ENCODE data around the gene MMEL1. TPM values are rescaled to one million over a fixed set of nuclear protein-coding genes. Genes with fewer than 3 reads are reported as not detected.

The MMEL1 gene
- polyA plus RNA-seq, 1 of the 3 experiments (the other 2 are of a cell fraction) = 0.16 TPM

DNA sequence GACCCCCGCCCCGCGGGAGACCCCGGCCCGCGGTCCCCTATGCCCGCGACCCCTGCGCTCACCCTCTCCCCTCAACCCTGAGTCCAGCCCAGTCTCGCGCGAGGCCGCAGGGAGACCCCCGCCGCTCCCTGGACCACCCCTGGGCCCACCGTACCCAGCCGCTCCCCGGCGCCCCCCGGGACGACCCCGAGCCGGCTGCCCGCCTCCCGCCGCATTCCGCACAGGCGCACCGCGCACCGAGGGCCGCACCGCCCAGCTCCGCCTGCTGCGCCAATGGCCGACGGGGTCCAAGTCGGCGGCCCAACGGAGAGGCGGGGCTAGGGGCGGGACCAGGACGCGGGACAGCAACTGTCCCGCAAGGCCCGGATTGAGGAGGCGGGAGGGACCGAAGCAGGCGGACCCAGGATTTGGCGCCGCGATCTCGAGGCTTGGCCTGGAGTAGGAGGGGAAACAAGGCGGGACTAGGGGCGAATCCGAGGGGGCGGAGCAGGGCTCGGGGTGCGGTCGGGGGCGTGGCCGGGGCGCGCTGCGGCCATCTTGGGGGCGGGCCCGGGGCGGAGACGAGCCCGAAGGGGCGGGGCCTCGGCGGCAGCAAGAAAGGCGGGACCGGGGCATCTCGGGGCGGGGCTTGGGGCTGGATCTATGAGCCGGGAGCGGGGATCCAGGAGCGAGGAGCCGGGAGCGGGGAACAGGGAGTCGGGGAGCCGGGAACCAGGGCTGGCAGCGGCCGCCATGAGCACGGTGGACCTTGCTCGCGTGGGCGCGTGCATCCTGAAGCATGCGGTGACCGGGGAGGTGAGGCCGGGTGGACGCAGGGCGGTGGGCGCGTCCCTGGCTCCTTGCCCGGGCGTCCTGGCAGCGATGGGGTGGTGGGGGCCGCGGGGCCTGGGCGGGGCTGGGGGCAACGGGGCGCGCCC lies 46.4 kb downstream of the MMEL1 start, which contains the start of gene PRXL2B (continued):
- TF ChIP-seq, protein P1, sequence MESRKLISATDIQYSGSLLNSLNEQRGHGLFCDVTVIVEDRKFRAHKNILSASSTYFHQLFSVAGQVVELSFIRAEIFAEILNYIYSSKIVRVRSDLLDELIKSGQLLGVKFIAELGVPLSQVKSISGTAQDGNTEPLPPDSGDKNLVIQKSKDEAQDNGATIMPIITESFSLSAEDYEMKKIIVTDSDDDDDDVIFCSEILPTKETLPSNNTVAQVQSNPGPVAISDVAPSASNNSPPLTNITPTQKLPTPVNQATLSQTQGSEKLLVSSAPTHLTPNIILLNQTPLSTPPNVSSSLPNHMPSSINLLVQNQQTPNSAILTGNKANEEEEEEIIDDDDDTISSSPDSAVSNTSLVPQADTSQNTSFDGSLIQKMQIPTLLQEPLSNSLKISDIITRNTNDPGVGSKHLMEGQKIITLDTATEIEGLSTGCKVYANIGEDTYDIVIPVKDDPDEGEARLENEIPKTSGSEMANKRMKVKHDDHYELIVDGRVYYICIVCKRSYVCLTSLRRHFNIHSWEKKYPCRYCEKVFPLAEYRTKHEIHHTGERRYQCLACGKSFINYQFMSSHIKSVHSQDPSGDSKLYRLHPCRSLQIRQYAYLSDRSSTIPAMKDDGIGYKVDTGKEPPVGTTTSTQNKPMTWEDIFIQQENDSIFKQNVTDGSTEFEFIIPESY (IDR thresholded peaks at IDR 0.05; ENCODE audit: borderline replicate concordance, low read depth) = no peak
- TF ChIP-seq ELF1 (IDR thresholded peaks at IDR 0.05) = no peak
- no peak for TF ChIP-seq MEF2A (IDR thresholded peaks at IDR 0.05; ENCODE audit: borderline replicate concordance, low read depth)
- TF ChIP-seq, protein P2, sequence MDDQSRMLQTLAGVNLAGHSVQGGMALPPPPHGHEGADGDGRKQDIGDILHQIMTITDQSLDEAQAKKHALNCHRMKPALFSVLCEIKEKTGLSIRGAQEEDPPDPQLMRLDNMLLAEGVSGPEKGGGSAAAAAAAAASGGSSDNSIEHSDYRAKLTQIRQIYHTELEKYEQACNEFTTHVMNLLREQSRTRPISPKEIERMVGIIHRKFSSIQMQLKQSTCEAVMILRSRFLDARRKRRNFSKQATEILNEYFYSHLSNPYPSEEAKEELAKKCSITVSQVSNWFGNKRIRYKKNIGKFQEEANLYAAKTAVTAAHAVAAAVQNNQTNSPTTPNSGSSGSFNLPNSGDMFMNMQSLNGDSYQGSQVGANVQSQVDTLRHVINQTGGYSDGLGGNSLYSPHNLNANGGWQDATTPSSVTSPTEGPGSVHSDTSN (IDR thresholded peaks at IDR 0.05) = no peak
- peak; percentile 33; the same call in 1 of the 2 replicates for TF ChIP-seq TAF1 (IDR thresholded peaks at IDR 0.05; ENCODE audit: borderline replicate concordance, low read depth, low read length)
- TF ChIP-seq RCOR1 (IDR thresholded peaks at IDR 0.05; ENCODE audit: low read length) = no peak
- TF ChIP-seq EP300 (IDR thresholded peaks at IDR 0.05; ENCODE audit: borderline replicate concordance in 1 of 2, low read depth in 1 of 2, low read length in 1 of 2) = no peak
- TF ChIP-seq, protein P3, sequence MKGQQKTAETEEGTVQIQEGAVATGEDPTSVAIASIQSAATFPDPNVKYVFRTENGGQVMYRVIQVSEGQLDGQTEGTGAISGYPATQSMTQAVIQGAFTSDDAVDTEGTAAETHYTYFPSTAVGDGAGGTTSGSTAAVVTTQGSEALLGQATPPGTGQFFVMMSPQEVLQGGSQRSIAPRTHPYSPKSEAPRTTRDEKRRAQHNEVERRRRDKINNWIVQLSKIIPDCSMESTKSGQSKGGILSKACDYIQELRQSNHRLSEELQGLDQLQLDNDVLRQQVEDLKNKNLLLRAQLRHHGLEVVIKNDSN (IDR thresholded peaks at IDR 0.05; ENCODE audit: borderline replicate concordance, low read depth) = no peak
- TF ChIP-seq NRF1 (IDR thresholded peaks at IDR 0.05; ENCODE audit: low read depth, low read length) = peak; percentile 66
- TF ChIP-seq FOXJ3 (CRISPR knock-in tag; IDR thresholded peaks at IDR 0.05) = peak; percentile 35; the same call in 1 of the 2 replicates
- no peak for TF ChIP-seq TEAD4 (IDR thresholded peaks at IDR 0.05; ENCODE audit: borderline replicate concordance, insufficient read depth)
- TF ChIP-seq, protein P4, sequence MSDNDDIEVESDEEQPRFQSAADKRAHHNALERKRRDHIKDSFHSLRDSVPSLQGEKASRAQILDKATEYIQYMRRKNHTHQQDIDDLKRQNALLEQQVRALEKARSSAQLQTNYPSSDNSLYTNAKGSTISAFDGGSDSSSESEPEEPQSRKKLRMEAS (IDR thresholded peaks at IDR 0.05; ENCODE audit: low read depth) = peak; percentile 56

DNA sequence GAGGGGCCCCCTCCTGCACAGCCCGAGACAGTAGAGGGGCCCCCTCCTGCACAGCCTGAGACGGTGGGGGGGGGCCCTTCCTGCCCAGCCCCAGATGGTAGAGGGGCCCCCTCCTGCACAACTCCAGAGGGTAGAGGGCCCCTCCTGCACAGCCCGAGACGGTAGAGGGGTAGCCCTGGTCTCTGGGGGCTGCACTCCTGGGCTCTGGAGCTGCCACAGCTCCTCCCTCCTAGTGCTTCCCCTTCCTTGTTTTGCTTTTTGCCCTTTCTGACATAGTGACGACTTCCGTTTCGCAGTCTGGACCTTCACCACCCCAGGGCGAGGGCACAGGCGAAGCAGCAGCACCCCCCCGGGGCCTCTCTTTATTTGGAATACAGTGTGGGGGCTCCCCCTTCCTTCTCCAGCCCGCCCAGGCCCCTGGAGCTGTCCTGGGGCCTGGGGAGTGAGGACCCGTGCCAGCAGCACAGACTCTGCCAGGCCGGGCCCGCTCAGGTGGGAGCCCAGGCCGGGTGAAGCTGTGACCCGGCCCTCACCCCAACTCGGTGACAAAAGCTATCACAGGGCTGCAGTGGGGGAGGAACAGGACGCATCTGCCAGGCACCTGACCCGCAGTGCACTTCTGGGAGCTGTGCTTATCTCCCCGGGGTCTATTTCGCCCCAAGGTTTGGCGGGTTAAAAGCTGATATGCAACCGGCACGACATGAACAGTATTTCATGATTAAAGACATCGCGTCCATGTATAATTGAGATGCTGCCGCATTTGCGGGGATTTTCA lies 47.3 kb downstream of the MMEL1 start:
- Histone ChIP-seq H3K27me3 (ENCODE audit: insufficient read depth) (no peaks in the 10 kb centered on the region), H3K36me3 (replicated peaks in 1 of 2; ENCODE audit: control insufficient read depth in 1 of 2, insufficient read depth in 2 of 2, low read length in 1 of 2) (peaks cover 0 to 5% of the 10 kb centered on the region in 2 experiments), H3K9me2 (no peaks in the 10 kb centered on the region), H3K4me1 (ENCODE audit: control insufficient read depth in 1 of 2, insufficient read depth in 2 of 2, low read depth in 1 of 2, low read length in 1 of 2) (peaks cover 0 to 29% of the 10 kb centered on the region in 2 experiments; a peak in 1 of 4 replicates), H3K4me3 (ENCODE audit: low read depth in 2 of 2, low read length in 1 of 2) (peak overlapping the region; percentile 70 to 86), H3K79me2 (ENCODE audit: insufficient read depth) (peaks cover 6% of the 10 kb centered on the region; the same call in 1 of the 2 replicates), H3F3A (replicated peaks; ENCODE audit: insufficient read depth) (peaks cover 6% of the 10 kb centered on the region), H2AFZ (ENCODE audit: low read depth) (peak overlapping the region; percentile 63), H4K20me1 (ENCODE audit: insufficient read depth) (no peaks in the 10 kb centered on the region), H3K9ac (peak overlapping the region; percentile 77), H3K27ac (ENCODE audit: low read depth in 2 of 2, low read length in 1 of 2) (peak overlapping the region; percentile 45 to 88; a peak in 3 of 4 replicates), H3K4me2 (peak overlapping the region; percentile 93), H3K9me3 (no peaks in the 10 kb centered on the region)
- 5% methylated on average over 19 of the region's 28 CpGs for whole genome bisulfite sequencing (ENCODE audit: low lambda C conversion rate)
- DNase-seq = peak; percentile 82
- POLR2A ChIA-PET = interaction anchor here (0.6 to 1.3 kb wide), 6 partner anchors 24 to 194 kb away, joined by 3 to 5 read pairs (median 4); partner anchors contain the start of gene RER1
- CTCF ChIA-PET = interaction anchor here (1.2 to 3.0 kb wide), 4 partner anchors 37 to 125 kb away, joined by 3 to 13 read pairs (median 6); no protein-coding TSS in a partner anchor
- peak; percentile 17; the same call in 1 of the 2 replicates for TF ChIP-seq ELF1 (IDR thresholded peaks at IDR 0.05)
- TF ChIP-seq CHD2 (IDR thresholded peaks at IDR 0.05; ENCODE audit: low read length, partially characterized antibody) = no peak
- TF ChIP-seq REST (IDR thresholded peaks at IDR 0.05; ENCODE audit: low read depth, low read length) = no peak
- no peak for TF ChIP-seq YY1 (IDR thresholded peaks at IDR 0.05; ENCODE audit: low read depth)
- no peak for TF ChIP-seq RXRA (IDR thresholded peaks at IDR 0.05; ENCODE audit: borderline replicate concordance, low read depth)
- no peak for TF ChIP-seq NRF1 (IDR thresholded peaks at IDR 0.05; ENCODE audit: low read depth, low read length)
- TF ChIP-seq JUND (IDR thresholded peaks at IDR 0.05) = no peak
- TF ChIP-seq GABPA (IDR thresholded peaks at IDR 0.05; ENCODE audit: low read depth) = peak; percentile 52
- no peak for TF ChIP-seq TCF12 (IDR thresholded peaks at IDR 0.05)
- 0 out of 2 replicates have a peak, but pooled peaks have one; percentile 13 for TF ChIP-seq MXI1 (IDR thresholded peaks at IDR 0.05; ENCODE audit: low read depth, low read length)
- TF ChIP-seq, protein P4 (IDR thresholded peaks at IDR 0.05; ENCODE audit: low read depth) = peak; percentile 27; the same call in 1 of the 2 replicates
